Peyer's patch (tissue), 4 donors: ENCODE data around the gene SFI1.

Experiments
- POLR2A ChIP-seq, 2 donors: fragments of 450-650 bp; IDR thresholded peaks; one replicate each; pipeline ENCODE4 v1.5.1; 2017; ENCODE audit warnings: antibody characterized with exemption in 2 of 2, mild to moderate bottlenecking in 2 of 2, moderate library complexity in 2 of 2
- TF ChIP-seq, protein P1 (sequence below), 6 experiments: fragments of 450-650 bp in 4 of 6; fragments of 200-600 bp in 2 of 6; sonication (generic) in 1 of 6; IDR thresholded peaks; one replicate each; pipeline ENCODE4 v1.5.1; 2017 to 2019; ENCODE audit warnings: antibody characterized with exemption in 6 of 6, mild to moderate bottlenecking in 3 of 6, moderate library complexity in 1 of 6

DNA sequence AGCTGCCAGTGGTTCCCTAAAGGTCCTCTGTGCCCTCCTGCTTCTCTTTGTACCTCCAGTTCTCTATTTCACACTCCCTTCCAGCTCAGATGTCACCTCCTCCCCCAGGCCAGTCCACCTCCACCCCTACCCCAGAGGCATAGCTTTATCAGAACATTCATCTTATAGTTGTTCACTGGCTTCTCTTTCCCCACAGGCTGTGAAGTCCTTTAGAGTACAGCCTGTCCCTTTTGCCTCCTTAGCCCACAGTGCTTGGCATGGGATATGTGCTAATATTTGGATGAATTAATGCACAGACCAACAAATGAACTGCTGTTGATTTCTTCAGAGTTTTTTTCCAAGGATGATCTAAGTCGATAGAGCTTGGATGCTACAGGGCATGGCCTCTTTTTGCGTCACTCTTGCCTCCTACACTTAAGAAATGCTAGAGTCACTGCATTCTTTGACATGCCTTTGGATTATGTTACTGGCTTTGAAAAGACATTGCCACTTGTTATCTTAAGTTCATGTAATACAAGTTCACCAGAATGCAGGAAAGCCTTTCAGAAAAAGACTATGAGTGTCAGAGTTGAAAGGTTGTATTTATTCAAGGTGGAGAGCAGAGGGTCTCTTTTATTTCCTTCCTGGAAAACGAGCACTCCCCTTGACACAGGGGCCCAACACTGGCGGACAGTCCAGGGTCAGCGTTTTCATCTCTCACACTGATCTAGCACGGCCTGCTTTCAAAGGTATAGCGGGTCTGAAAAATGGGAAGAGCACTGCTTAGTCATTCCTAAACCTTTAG lies 90.0 kb downstream of the SFI1 start:
- TF ChIP-seq POLR2A (IDR thresholded peaks at IDR 0.05): no peak
- TF ChIP-seq, protein P1, sequence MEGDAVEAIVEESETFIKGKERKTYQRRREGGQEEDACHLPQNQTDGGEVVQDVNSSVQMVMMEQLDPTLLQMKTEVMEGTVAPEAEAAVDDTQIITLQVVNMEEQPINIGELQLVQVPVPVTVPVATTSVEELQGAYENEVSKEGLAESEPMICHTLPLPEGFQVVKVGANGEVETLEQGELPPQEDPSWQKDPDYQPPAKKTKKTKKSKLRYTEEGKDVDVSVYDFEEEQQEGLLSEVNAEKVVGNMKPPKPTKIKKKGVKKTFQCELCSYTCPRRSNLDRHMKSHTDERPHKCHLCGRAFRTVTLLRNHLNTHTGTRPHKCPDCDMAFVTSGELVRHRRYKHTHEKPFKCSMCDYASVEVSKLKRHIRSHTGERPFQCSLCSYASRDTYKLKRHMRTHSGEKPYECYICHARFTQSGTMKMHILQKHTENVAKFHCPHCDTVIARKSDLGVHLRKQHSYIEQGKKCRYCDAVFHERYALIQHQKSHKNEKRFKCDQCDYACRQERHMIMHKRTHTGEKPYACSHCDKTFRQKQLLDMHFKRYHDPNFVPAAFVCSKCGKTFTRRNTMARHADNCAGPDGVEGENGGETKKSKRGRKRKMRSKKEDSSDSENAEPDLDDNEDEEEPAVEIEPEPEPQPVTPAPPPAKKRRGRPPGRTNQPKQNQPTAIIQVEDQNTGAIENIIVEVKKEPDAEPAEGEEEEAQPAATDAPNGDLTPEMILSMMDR (IDR thresholded peaks at IDR 0.05): no peak
